ENCODE measurements around the gene PCED1B. TPM values are rescaled to one million over a fixed set of nuclear protein-coding genes. Genes with fewer than 3 reads are reported as not detected.

PCED1B gene
- total and polyA plus RNA-seq, 2 donors from 2014 or later = 2.8 to 9.2 TPM

DNA sequence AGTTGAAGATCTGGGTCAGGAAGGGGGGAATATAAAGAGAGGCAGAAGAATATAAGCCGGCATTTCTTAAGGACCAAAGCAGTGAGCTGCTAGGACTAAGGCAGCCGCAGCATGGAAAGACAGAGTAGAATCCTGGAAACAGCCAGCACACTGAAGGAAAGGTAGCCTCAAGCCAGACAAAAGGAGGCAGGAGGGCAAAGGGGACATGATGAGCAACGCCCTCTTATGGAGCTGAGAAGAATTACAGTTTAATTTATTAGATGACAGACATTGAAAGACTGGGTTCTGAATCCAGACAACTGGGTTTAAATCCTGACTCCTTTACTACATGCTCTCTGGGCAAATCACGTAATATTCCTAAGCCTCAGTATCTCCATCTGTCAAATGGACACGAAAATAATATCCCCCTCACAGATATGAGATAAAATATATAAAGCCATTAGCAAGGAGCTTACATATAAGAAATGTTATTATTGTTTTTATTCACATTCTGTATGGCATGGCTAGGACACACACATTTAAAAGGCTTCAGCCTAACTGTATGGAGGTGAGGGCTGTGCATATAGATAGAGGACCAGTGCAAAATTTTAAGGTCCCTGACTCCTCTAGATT lies 8.1 kb upstream of the PCED1B start:
- TF ChIP-seq, protein P1, sequence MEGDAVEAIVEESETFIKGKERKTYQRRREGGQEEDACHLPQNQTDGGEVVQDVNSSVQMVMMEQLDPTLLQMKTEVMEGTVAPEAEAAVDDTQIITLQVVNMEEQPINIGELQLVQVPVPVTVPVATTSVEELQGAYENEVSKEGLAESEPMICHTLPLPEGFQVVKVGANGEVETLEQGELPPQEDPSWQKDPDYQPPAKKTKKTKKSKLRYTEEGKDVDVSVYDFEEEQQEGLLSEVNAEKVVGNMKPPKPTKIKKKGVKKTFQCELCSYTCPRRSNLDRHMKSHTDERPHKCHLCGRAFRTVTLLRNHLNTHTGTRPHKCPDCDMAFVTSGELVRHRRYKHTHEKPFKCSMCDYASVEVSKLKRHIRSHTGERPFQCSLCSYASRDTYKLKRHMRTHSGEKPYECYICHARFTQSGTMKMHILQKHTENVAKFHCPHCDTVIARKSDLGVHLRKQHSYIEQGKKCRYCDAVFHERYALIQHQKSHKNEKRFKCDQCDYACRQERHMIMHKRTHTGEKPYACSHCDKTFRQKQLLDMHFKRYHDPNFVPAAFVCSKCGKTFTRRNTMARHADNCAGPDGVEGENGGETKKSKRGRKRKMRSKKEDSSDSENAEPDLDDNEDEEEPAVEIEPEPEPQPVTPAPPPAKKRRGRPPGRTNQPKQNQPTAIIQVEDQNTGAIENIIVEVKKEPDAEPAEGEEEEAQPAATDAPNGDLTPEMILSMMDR (IDR thresholded peaks at IDR 0.05; ENCODE audit: borderline replicate concordance, extremely low read depth, insufficient read depth) = peak; percentile 29
- FAIRE-seq (no peak), DNase-seq (no peak)
- Histone ChIP-seq H3K4me3 (ENCODE audit: low read length in 3 of 3) (no peak overlapping the region), H3K9me3 (ENCODE audit: control insufficient read depth in 2 of 3, insufficient read depth in 1 of 3, low read length in 3 of 3) (no peaks in the 10 kb centered on the region), H3K27ac (ENCODE audit: low read depth in 2 of 2, low read length in 2 of 2) (no peak overlapping the region), H3K36me3 (ENCODE audit: control insufficient read depth in 2 of 3, insufficient read depth in 3 of 3, low read length in 3 of 3) (no peaks in the 10 kb centered on the region), H3K4me1 (ENCODE audit: control insufficient read depth in 2 of 3, insufficient read depth in 2 of 3, low read depth in 1 of 3, low read length in 3 of 3) (no peaks in the 10 kb centered on the region), H3K9ac (ENCODE audit: low read length in 3 of 3) (no peak overlapping the region), H3K27me3 (ENCODE audit: control insufficient read depth, insufficient read depth, low read length) (no peaks in the 10 kb centered on the region)
- intact Hi-C loops (cut with DNase I) = no loop called here

- FAIRE-seq (no peak), DNase-seq (no peak)
- H3K9ac ChIP-seq (ENCODE audit: low read length in 3 of 3) = no peak overlapping the region
- intact Hi-C loops (cut with DNase I) = no loop called here
- H3K27me3 ChIP-seq (ENCODE audit: control insufficient read depth, insufficient read depth, low read length) = no peaks in the 10 kb centered on the region
- no peak overlapping the region for H3K4me3 ChIP-seq (ENCODE audit: low read length in 3 of 3)
- TF ChIP-seq, protein P1 (IDR thresholded peaks at IDR 0.05; ENCODE audit: borderline replicate concordance, extremely low read depth, insufficient read depth) = no peak
- peaks cover 0 to 2% (median 0%) of the 10 kb centered on the region in 3 donors for H3K36me3 ChIP-seq (ENCODE audit: control insufficient read depth in 2 of 3, insufficient read depth in 3 of 3, low read length in 3 of 3)
- peaks cover 0 to 4% (median 0%) of the 10 kb centered on the region in 3 donors for H3K4me1 ChIP-seq (ENCODE audit: control insufficient read depth in 2 of 3, insufficient read depth in 2 of 3, low read depth in 1 of 3, low read length in 3 of 3)
- no peak overlapping the region for H3K27ac ChIP-seq (ENCODE audit: low read depth in 2 of 2, low read length in 2 of 2)
- H3K9me3 ChIP-seq (ENCODE audit: control insufficient read depth in 2 of 3, insufficient read depth in 1 of 3, low read length in 3 of 3) = no peaks in the 10 kb centered on the region
These were observed 5.5 kb upstream of the PCED1B start for GRCh38 chr12:47073951-47074350.

- DNase-seq = no peak
- no peak overlapping the region for H3K4me3 ChIP-seq (ENCODE audit: low read length in 3 of 3)
- H3K9me3 ChIP-seq (ENCODE audit: control insufficient read depth in 2 of 3, insufficient read depth in 1 of 3, low read length in 3 of 3) = no peaks in the 10 kb centered on the region
- H3K27me3 ChIP-seq (ENCODE audit: control insufficient read depth, insufficient read depth, low read length) = no peaks in the 10 kb centered on the region
- H3K9ac ChIP-seq (ENCODE audit: low read length in 3 of 3) = no peak overlapping the region
- FAIRE-seq = peak; percentile 29
- H3K4me1 ChIP-seq (ENCODE audit: control insufficient read depth in 2 of 3, insufficient read depth in 2 of 3, low read depth in 1 of 3, low read length in 3 of 3) = peaks cover 0 to 8% (median 0%) of the 10 kb centered on the region in 3 donors
- peaks cover 0 to 2% (median 0%) of the 10 kb centered on the region in 3 donors for H3K36me3 ChIP-seq (ENCODE audit: control insufficient read depth in 2 of 3, insufficient read depth in 3 of 3, low read length in 3 of 3)
- intact Hi-C loops (cut with DNase I) = no loop called here
- H3K27ac ChIP-seq (ENCODE audit: low read depth in 2 of 2, low read length in 2 of 2) = no peak overlapping the region
- TF ChIP-seq, protein P1 (IDR thresholded peaks at IDR 0.05; ENCODE audit: borderline replicate concordance, extremely low read depth, insufficient read depth) = no peak
These were observed 4.7 kb upstream of the PCED1B start for GRCh38 chr12:47074757-47075156.
